Endothelial cell of umbilical vein (primary cell): Measurements from ENCODE around the gene RNF130.

Experiments used
- EZH2 ChIP-seq: IDR thresholded peaks from 2 replicates; pipeline ENCODE4 v1.6.1; 2012; ENCODE audit warnings: borderline replicate concordance, low read depth, mild to moderate bottlenecking, moderate library complexity, low read length, inconsistent platforms; ENCODE audit not compliant: severe bottlenecking
- FOS ChIP-seq: IDR thresholded peaks from 2 replicates; pipeline ENCODE4 v1.6.1; 2011; ENCODE audit warnings: mild to moderate bottlenecking, low read length, moderate library complexity, borderline replicate concordance; ENCODE audit not compliant: insufficient read depth
- POLR2A ChIP-seq: IDR thresholded peaks from 2 replicates; pipeline ENCODE4 v1.6.1; 2012; ENCODE audit warnings: low read depth, mild to moderate bottlenecking, control low read depth, low read length
- TF ChIP-seq, protein P1 (sequence below), 2 donors: IDR thresholded peaks; 1 replicate in 1 of 2; 2 replicates in 1 of 2; pipeline ENCODE4 v1.5.1; 2011; ENCODE audit warnings: low read length in 2 of 2, mild to moderate bottlenecking in 2 of 2, moderate library complexity in 2 of 2, control low read depth in 1 of 2, inconsistent platforms in 1 of 2, low read depth in 1 of 2; ENCODE audit not compliant: insufficient read depth in 1 of 2; ENCODE audit errors: extremely low read depth in 1 of 2

DNA sequence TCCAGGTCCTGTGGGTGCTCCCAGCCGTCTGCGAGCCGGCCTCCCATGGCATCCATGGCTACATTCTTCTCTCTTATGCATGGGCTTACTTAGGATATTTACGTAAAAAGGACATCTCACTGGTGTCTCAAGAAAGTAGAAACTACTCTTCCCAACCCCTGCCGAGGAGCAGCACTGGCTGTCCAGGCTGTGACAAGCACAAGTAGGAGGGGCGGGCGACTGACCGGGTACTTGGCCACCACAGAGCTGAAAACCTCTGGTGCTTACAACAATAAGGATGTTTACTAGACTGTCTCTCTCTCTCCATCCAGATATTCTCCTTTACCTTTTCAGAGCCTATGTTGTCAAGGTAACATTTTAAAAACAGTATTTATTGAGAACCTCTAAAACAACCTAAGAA, 107.5 kb downstream of the RNF130 start:
- TF ChIP-seq FOS (no peak), EZH2 (no peak), POLR2A (no peak)
- TF ChIP-seq, protein P1, sequence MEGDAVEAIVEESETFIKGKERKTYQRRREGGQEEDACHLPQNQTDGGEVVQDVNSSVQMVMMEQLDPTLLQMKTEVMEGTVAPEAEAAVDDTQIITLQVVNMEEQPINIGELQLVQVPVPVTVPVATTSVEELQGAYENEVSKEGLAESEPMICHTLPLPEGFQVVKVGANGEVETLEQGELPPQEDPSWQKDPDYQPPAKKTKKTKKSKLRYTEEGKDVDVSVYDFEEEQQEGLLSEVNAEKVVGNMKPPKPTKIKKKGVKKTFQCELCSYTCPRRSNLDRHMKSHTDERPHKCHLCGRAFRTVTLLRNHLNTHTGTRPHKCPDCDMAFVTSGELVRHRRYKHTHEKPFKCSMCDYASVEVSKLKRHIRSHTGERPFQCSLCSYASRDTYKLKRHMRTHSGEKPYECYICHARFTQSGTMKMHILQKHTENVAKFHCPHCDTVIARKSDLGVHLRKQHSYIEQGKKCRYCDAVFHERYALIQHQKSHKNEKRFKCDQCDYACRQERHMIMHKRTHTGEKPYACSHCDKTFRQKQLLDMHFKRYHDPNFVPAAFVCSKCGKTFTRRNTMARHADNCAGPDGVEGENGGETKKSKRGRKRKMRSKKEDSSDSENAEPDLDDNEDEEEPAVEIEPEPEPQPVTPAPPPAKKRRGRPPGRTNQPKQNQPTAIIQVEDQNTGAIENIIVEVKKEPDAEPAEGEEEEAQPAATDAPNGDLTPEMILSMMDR (IDR thresholded peaks at IDR 0.05; ENCODE audit: extremely low read depth in 1 of 2, insufficient read depth in 1 of 2, low read depth in 1 of 2, low read length in 2 of 2), result no peak
